Right cardiac atrium (tissue), 5 donors: ENCODE data around the gene CHTOP. TPM values are rescaled to one million over a fixed set of nuclear protein-coding genes. Genes with fewer than 3 reads are reported as not detected.

Experiments used
- ATAC-seq, 2 donors: fragments of 200-7000 bp; cut with Tn5 transposase; one replicate each; pipeline versions ENCODE4 v1.8.0 to v1.9.1; 2020; ENCODE audit warnings: moderate library complexity in 2 of 2, mild to moderate bottlenecking in 1 of 2
- DNase-seq, 3 donors: peaks; one replicate each; pipeline ENCODE4 v3.0.0-alpha.2; 2020
- H3K27ac ChIP-seq: one replicate; pipeline ENCODE4 v1.5.1; 2013; ENCODE audit warnings: mild to moderate bottlenecking, low read length, control low read depth, moderate library complexity
- H3K27me3 ChIP-seq: one replicate; pipeline ENCODE4 v1.6.1; 2013; ENCODE audit not compliant: control insufficient read depth, insufficient read depth
- H3K4me1 ChIP-seq: one replicate; pipeline ENCODE4 v1.6.1; 2013; ENCODE audit warnings: low read length; ENCODE audit not compliant: control insufficient read depth, insufficient read depth
- H3K4me3 ChIP-seq: one replicate; pipeline ENCODE4 v1.5.1; 2013; ENCODE audit warnings: low read length, control low read depth
- H3K9me3 ChIP-seq: one replicate; pipeline ENCODE4 v1.6.1; 2013; ENCODE audit warnings: low read length; ENCODE audit not compliant: control insufficient read depth
- WGBS: extraction: QIAGEN DNeasy Blood & Tissue Kit; methylation state at CpG from one replicate; pipeline ENCODE4 v1.1.7; 2013; 5-methylcytosine and 5-hydroxymethylcytosine counted together
- intact Hi-C, 4 donors: fragments of 100-400 bp; cut with DNase I; formaldehyde crosslinking; loops; one replicate each; pipeline versions ENCODE4 v1.11.0 to v1.14.0; 2022 to 2023
- microRNA-seq, 2 donors: library from miRNA; unstranded; fragments of <30 nt; microRNA quantifications; one replicate each; pipeline ENCODE4 v1.2.0, GENCODE V29; 2020 to 2021
- polyA plus RNA-seq: library from polyadenylated mRNA; stranded (reverse); fragments of 200-250 nt; gene quantifications from one replicate; pipeline ENCODE4 v1.2.3, GENCODE V29; 2013
- total RNA-seq, 4 donors: library from RNA; stranded (reverse); fragmentation: NEBNext Ultra II Directional; extraction: Animal tissue kit (Norgen Biotek cat#: 25700); gene quantifications; one replicate each; pipeline ENCODE4 v1.2.1, GENCODE V29; 2021
- donor health status: healthy with polysubstance abuse.
- donor health status: DM: no; HTN: yes; CAD: no.
- donor health status: DM: no; HTN: no; CAD: no.
- donor health status: DM: no; HTN: yes; CAD: no; lungs with severe emphysema.
- donor health status: DM: yes; HTN: yes; CAD: no.

CHTOP gene
- total and polyA plus RNA-seq, 5 donors = 56.1 to 75.3 (median 65.0) TPM

- ATAC-seq = peak in 1 of 2 donors; percentile 9
- no peak overlapping the region for H3K27ac ChIP-seq
- H3K4me3 ChIP-seq = no peak overlapping the region
- H3K4me1 ChIP-seq = no peaks in the 10 kb centered on the region
- no peak for DNase-seq
- intact Hi-C loops = loop anchor here in 1 of 4 donors (5.0 kb wide), 1 partner anchor 49 kb away; no protein-coding TSS in a partner anchor
- H3K27me3 ChIP-seq = no peaks in the 10 kb centered on the region
- H3K9me3 ChIP-seq = no peaks in the 10 kb centered on the region
- WGBS = 82% methylated on average over 7 of the region's 7 CpGs
Observed at GRCh38 chr1:153688276-153688675, 54.4 kb downstream of the CHTOP start.

GRCh38 chr1:153688736-153689328 is 55.0 kb downstream of the CHTOP start:
- 87% methylated on average over 18 of the region's 18 CpGs for whole genome bisulfite sequencing
- intact Hi-C loops = loop anchor here in 1 of 4 donors (5.0 kb wide), 1 partner anchor 48 kb away; no protein-coding TSS in a partner anchor
- no peak overlapping the region for H3K27ac ChIP-seq
- ATAC-seq = no peak
- no peak for DNase-seq
- H3K9me3 ChIP-seq = no peaks in the 10 kb centered on the region
- H3K4me3 ChIP-seq = no peak overlapping the region
- H3K4me1 ChIP-seq = no peaks in the 10 kb centered on the region
- no peaks in the 10 kb centered on the region for H3K27me3 ChIP-seq

GRCh38 chr1:153693466-153693865 is 59.6 kb downstream of the CHTOP start:
- H3K4me3 ChIP-seq = no peak overlapping the region
- no peaks in the 10 kb centered on the region for H3K27me3 ChIP-seq
- H3K9me3 ChIP-seq = no peaks in the 10 kb centered on the region
- H3K4me1 ChIP-seq = peaks cover 5% of the 10 kb centered on the region
- intact Hi-C loops = no loop called here
- WGBS = 78% methylated on average over 4 of the region's 4 CpGs
- DNase-seq = no peak
- ATAC-seq = no peak
- no peak overlapping the region for H3K27ac ChIP-seq

Small RNA genes lying within 50 kb of the gene (microRNA-seq; reads per million reads assigned to microRNA genes)
- gene MIR8083 = 0 reads per million in 2 donors

Other genes starting within 250 kb of the CHTOP start
- gene S100A8, start 243.0 kb upstream of the CHTOP start, total RNA-seq = 10 to 100 TPM; 27.5 to 98.1 (median 66.9) TPM
- 42.3 TPM for gene S100A8, start 243.0 kb upstream of the CHTOP start, polyA plus RNA-seq
- not detected for gene S100A7A, start 217.5 kb upstream of the CHTOP start, total RNA-seq
- not detected for gene S100A7A, start 217.5 kb upstream of the CHTOP start, polyA plus RNA-seq
- gene S100A7, start 173.4 kb upstream of the CHTOP start, total RNA-seq = not detected
- gene S100A7, start 173.4 kb upstream of the CHTOP start, polyA plus RNA-seq = not detected
- 100 to 1,000 TPM; 334 to 461 (median 411) TPM for gene S100A6, start 98.1 kb upstream of the CHTOP start, total RNA-seq
- gene S100A6, start 98.1 kb upstream of the CHTOP start, polyA plus RNA-seq = 819 TPM
- gene S100A5, start 93.1 kb upstream of the CHTOP start, total RNA-seq = not detected
- not detected for gene S100A5, start 93.1 kb upstream of the CHTOP start, polyA plus RNA-seq
- 100 to 1,000 TPM in 3 of 4 donors, 10 to 100 TPM in 1; 95.9 to 243 (median 148) TPM for gene S100A4, start 88.3 kb upstream of the CHTOP start, total RNA-seq
- 329 TPM for gene S100A4, start 88.3 kb upstream of the CHTOP start, polyA plus RNA-seq
- gene S100A3, start 84.8 kb upstream of the CHTOP start, total RNA-seq = 1 to 10 TPM in 2 of 4 donors, under 1 TPM in 2; 0.54 to 2.0 (median 1.1) TPM
- gene S100A3, start 84.8 kb upstream of the CHTOP start, polyA plus RNA-seq = 1.6 TPM
- gene S100A2, start 68.2 kb upstream of the CHTOP start, total RNA-seq = 1 to 10 TPM in 1 of 4 donors, under 1 TPM in 3; 0.92 to 1.2 (median 0.97) TPM
- 3.7 TPM for gene S100A2, start 68.2 kb upstream of the CHTOP start, polyA plus RNA-seq
- 10 to 100 TPM; 42.6 to 56.1 (median 44.3) TPM for gene S100A16, start 20.9 kb upstream of the CHTOP start, total RNA-seq
- gene S100A16, start 20.9 kb upstream of the CHTOP start, polyA plus RNA-seq = 73.9 TPM
- gene S100A14, start 17.7 kb upstream of the CHTOP start, total RNA-seq = 1 to 10 TPM; 2.5 to 5.6 (median 3.8) TPM
- 4.3 TPM for gene S100A14, start 17.7 kb upstream of the CHTOP start, polyA plus RNA-seq
- gene S100A13, start 6.6 kb upstream of the CHTOP start, total RNA-seq = 100 to 1,000 TPM; 183 to 265 (median 220) TPM
- 295 TPM for gene S100A13, start 6.6 kb upstream of the CHTOP start, polyA plus RNA-seq
- gene S100A1, start 5.6 kb upstream of the CHTOP start, total RNA-seq = 1,000 to 10,000 TPM; 1,233 to 1,764 (median 1,522) TPM
- gene S100A1, start 5.6 kb upstream of the CHTOP start, polyA plus RNA-seq = 2,571 TPM
- 10 to 100 TPM; 42.8 to 66.3 (median 53.7) TPM for gene SNAPIN, start 24.6 kb downstream of the CHTOP start, total RNA-seq
- 75.4 TPM for gene SNAPIN, start 24.6 kb downstream of the CHTOP start, polyA plus RNA-seq
- 10 to 100 TPM; 66.9 to 85.0 (median 70.2) TPM for gene ILF2, start 36.9 kb downstream of the CHTOP start, total RNA-seq
- gene ILF2, start 36.9 kb downstream of the CHTOP start, polyA plus RNA-seq = 45.6 TPM
- 10 to 100 TPM; 21.2 to 31.2 (median 25.5) TPM for gene NPR1, start 44.6 kb downstream of the CHTOP start, total RNA-seq
- 26.0 TPM for gene NPR1, start 44.6 kb downstream of the CHTOP start, polyA plus RNA-seq
- 10 to 100 TPM; 30.6 to 41.8 (median 33.7) TPM for gene INTS3, start 94.0 kb downstream of the CHTOP start, total RNA-seq
- gene INTS3, start 94.0 kb downstream of the CHTOP start, polyA plus RNA-seq = 26.4 TPM
- gene SLC27A3, start 141.3 kb downstream of the CHTOP start, total RNA-seq = 10 to 100 TPM; 16.9 to 22.0 (median 20.1) TPM
- gene SLC27A3, start 141.3 kb downstream of the CHTOP start, polyA plus RNA-seq = 26.5 TPM